Stimulated activated naive CD4-positive, alpha-beta T cell (primary cell): ENCODE results near the gene GREB1.
"Not testable (repeated sequence)": the region's sequence is repeated elsewhere in the genome, so short reads cannot be mapped to it uniquely, and the experiment has no call there.

Experiments used
- DNase-seq, 6 experiments: peaks; one replicate each; lab custom pipeline; 2025; lab: John Stamatoyannopoulos, UW

GREB1 gene

GRCh38 chr2:11640132-11640531 is 106.3 kb downstream of the GREB1 start:
- no peak for DNase-seq

GRCh38 chr2:11642972-11643371 is 109.1 kb downstream of the GREB1 start:
- DNase-seq, result no peak

GRCh38 chr2:11644293-11644692 is 110.4 kb downstream of the GREB1 start:
- DNase-seq, result no peak

GRCh38 chr2:11646530-11646929 is 112.7 kb downstream of the GREB1 start:
- DNase-seq, result no peak

- no peak for DNase-seq
Measured at GRCh38 chr2:11647834-11648600, 114.2 kb downstream of the GREB1 start.

GRCh38 chr2:11649093-11649492 is 115.2 kb downstream of the GREB1 start:
- no peak for DNase-seq

GRCh38 chr2:11651856-11652548 is 118.2 kb downstream of the GREB1 start:
- no peak for DNase-seq

- no peak for DNase-seq
Measured at GRCh38 chr2:11652553-11652952, 118.7 kb downstream of the GREB1 start.

- no peak for DNase-seq
Measured at GRCh38 chr2:11655495-11655894, 121.7 kb downstream of the GREB1 start.

GRCh38 chr2:11656252-11656651 is 122.4 kb downstream of the GREB1 start:
- DNase-seq, result no peak

GRCh38 chr2:11656671-11657101 is 122.8 kb downstream of the GREB1 start:
- DNase-seq, result no peak

- DNase-seq, result no peak
Measured at GRCh38 chr2:11657195-11657594, 123.3 kb downstream of the GREB1 start.

- no peak for DNase-seq
Measured at GRCh38 chr2:11657646-11658045, 123.8 kb downstream of the GREB1 start.

GRCh38 chr2:11658208-11659114 is 124.6 kb downstream of the GREB1 start:
- DNase-seq, result no peak

GRCh38 chr2:11659115-11659475 is 125.2 kb downstream of the GREB1 start:
- DNase-seq, result no peak

GRCh38 chr2:11659851-11660250 is 126.0 kb downstream of the GREB1 start:
- DNase-seq, result no peak

- not testable (repeated sequence) for DNase-seq
Measured at GRCh38 chr2:11660396-11660795, 126.6 kb downstream of the GREB1 start.

GRCh38 chr2:11661891-11662435 is 128.1 kb downstream of the GREB1 start:
- no peak for DNase-seq

- DNase-seq, result no peak
Measured at GRCh38 chr2:11662882-11663281, 129.0 kb downstream of the GREB1 start.

GRCh38 chr2:11663427-11663826 is 129.6 kb downstream of the GREB1 start:
- no peak for DNase-seq

- no peak for DNase-seq
Measured at GRCh38 chr2:11665028-11665427, 131.2 kb downstream of the GREB1 start.
